IMR-90 (cell line): ENCODE results near the gene TRPV3. TPM values are rescaled to one million over a fixed set of nuclear protein-coding genes. Genes with fewer than 3 reads are reported as not detected.

Experiments used
- ATAC-seq: fragments of 200-7000 bp; cut with Tn5 transposase; 2 replicates; pipeline ENCODE4 v1.9.1; 2020; ENCODE audit warnings: low read depth, mild to moderate bottlenecking, moderate library complexity
- BruUV-seq: library from RNA; stranded (reverse); fragments of 400-500 nt; replicated peaks from 2 replicates; lab custom pipeline; 2021; lab: Mats Ljungman, UMichigan
- CTCF ChIA-PET: fragments of 300-600 bp; formaldehyde crosslinking; extraction: SDS; loops from one replicate; lab custom pipeline; 2021; ENCODE audit warnings: antibody characterized with exemption; lab: Yijun Ruan, JAX
- POLR2A ChIA-PET: fragments of 300-600 bp; sonication (Branson Sonifier 250); formaldehyde crosslinking; loops from one replicate; lab custom pipeline; 2022; ENCODE audit warnings: antibody characterized with exemption; ENCODE audit not compliant: unreplicated experiment; lab: Charles Lee
- DNase-seq: peaks from one replicate; pipeline ENCODE4 v3.0.0; 2013
- H2AFZ ChIP-seq: replicated peaks from 2 replicates; pipeline ENCODE3; 2013; ENCODE audit warnings: low read length, mild to moderate bottlenecking; ENCODE audit not compliant: poor library complexity
- H2AK5ac ChIP-seq: 2 replicates; pipeline ENCODE4 v1.6.1; 2013; ENCODE audit warnings: low read depth, low read length, inconsistent platforms
- H2AK9ac ChIP-seq: replicated peaks from 2 replicates; pipeline ENCODE3; 2013; ENCODE audit warnings: mild to moderate bottlenecking, low read depth, low read length, moderate library complexity; ENCODE audit not compliant: poor library complexity
- H2BK120ac ChIP-seq: 2 replicates; pipeline ENCODE4 v1.6.1; 2013; ENCODE audit warnings: low read depth, low read length, inconsistent platforms
- H2BK15ac ChIP-seq: 3 replicates; pipeline ENCODE4 v1.6.1; 2013; ENCODE audit warnings: low read depth, low read length, inconsistent platforms
- H2BK20ac ChIP-seq: 2 replicates; pipeline ENCODE4 v1.6.1; 2013; ENCODE audit warnings: low read depth, mild to moderate bottlenecking, inconsistent platforms, low read length, moderate library complexity
- H2BK5ac ChIP-seq: 2 replicates; pipeline ENCODE4 v1.6.1; 2013; ENCODE audit warnings: mild to moderate bottlenecking, low read depth, low read length, inconsistent platforms; ENCODE audit not compliant: poor library complexity, severe bottlenecking
- H3K14ac ChIP-seq: replicated peaks from 2 replicates; pipeline ENCODE4 v1.6.1; 2013; ENCODE audit warnings: low read depth, low read length, inconsistent platforms
- H3K18ac ChIP-seq: 2 replicates; pipeline ENCODE4 v1.6.1; 2013; ENCODE audit warnings: low read depth, low read length, control low read depth
- H3K23ac ChIP-seq: 2 replicates; pipeline ENCODE4 v1.6.1; 2013; ENCODE audit warnings: low read depth, low read length, inconsistent platforms
- H3K27ac ChIP-seq: 2 replicates; pipeline ENCODE4 v1.5.1; 2013; ENCODE audit warnings: mild to moderate bottlenecking, control low read depth, low read length; ENCODE audit not compliant: insufficient read depth
- H3K27me3 ChIP-seq: 2 replicates; pipeline ENCODE4 v1.6.1; 2013; ENCODE audit warnings: low read length; ENCODE audit not compliant: control insufficient read depth, insufficient read depth
- H3K36me3 ChIP-seq: 2 replicates; pipeline ENCODE4 v1.6.1; 2013; ENCODE audit warnings: low read length, mixed read lengths; ENCODE audit not compliant: control insufficient read depth, insufficient read depth
- H3K4ac ChIP-seq: 2 replicates; pipeline ENCODE4 v1.6.1; 2013; ENCODE audit warnings: low read depth, low read length, inconsistent platforms
- H3K4me1 ChIP-seq: 2 replicates; pipeline ENCODE4 v1.6.1; 2013; ENCODE audit warnings: low read length, mixed read lengths; ENCODE audit not compliant: control insufficient read depth, insufficient read depth
- H3K4me2 ChIP-seq: 2 replicates; pipeline ENCODE4 v1.6.1; 2013; ENCODE audit warnings: low read depth, mild to moderate bottlenecking, control low read depth, low read length, moderate library complexity
- H3K4me3 ChIP-seq: 2 replicates; pipeline ENCODE4 v1.5.1; 2013; ENCODE audit warnings: low read depth, mild to moderate bottlenecking, control low read depth, low read length, moderate library complexity; ENCODE audit not compliant: insufficient read depth
- H3K56ac ChIP-seq: 2 replicates; pipeline ENCODE4 v1.6.1; 2013; ENCODE audit warnings: low read length, inconsistent platforms; ENCODE audit not compliant: insufficient read depth; ENCODE audit errors: extremely low read depth
- H3K79me1 ChIP-seq, 2 experiments: 2 replicates each; pipeline ENCODE4 v1.6.1; 2013; ENCODE audit warnings: low read length in 2 of 2, inconsistent platforms in 1 of 2, low read depth in 1 of 2
- H3K9ac ChIP-seq: 2 replicates; pipeline ENCODE4 v1.6.1; 2013; ENCODE audit warnings: low read depth, low read length, control low read depth
- H3K9me1 ChIP-seq: 2 replicates; pipeline ENCODE4 v1.6.1; 2013; ENCODE audit warnings: low read length, inconsistent platforms; ENCODE audit not compliant: insufficient read depth
- H3K9me3 ChIP-seq: 2 replicates; pipeline ENCODE4 v1.6.1; 2013; ENCODE audit warnings: low read length; ENCODE audit not compliant: control insufficient read depth, insufficient read depth
- H4K20me1 ChIP-seq: 2 replicates; pipeline ENCODE4 v1.6.1; 2013; ENCODE audit warnings: low read length, inconsistent platforms; ENCODE audit not compliant: insufficient read depth
- H4K5ac ChIP-seq: 2 replicates; pipeline ENCODE4 v1.6.1; 2013; ENCODE audit warnings: mild to moderate bottlenecking, low read depth, low read length, control low read depth
- H4K8ac ChIP-seq, 2 experiments: 2 replicates each; pipeline ENCODE4 v1.6.1; 2013; ENCODE audit warnings: low read depth in 2 of 2, low read length in 2 of 2, control low read depth in 1 of 2, inconsistent platforms in 1 of 2
- H4K91ac ChIP-seq: 2 replicates; pipeline ENCODE4 v1.6.1; 2013; ENCODE audit warnings: low read depth, low read length, inconsistent platforms; ENCODE audit not compliant: insufficient read depth
- NFE2L2 ChIP-seq: fragments of 150-350 bp; IDR thresholded peaks from 2 replicates; pipeline ENCODE4 v1.6.1; 2016; ENCODE audit warnings: low read depth, mild to moderate bottlenecking, low read length
- RAD21 ChIP-seq: IDR thresholded peaks from 2 replicates; pipeline ENCODE4 v1.6.1; 2012; ENCODE audit warnings: low read length, improper control_type of control experiment
- RFX5 ChIP-seq: IDR thresholded peaks from 2 replicates; pipeline ENCODE4 v1.8.0; 2012; ENCODE audit warnings: low read depth, mild to moderate bottlenecking, low read length, moderate library complexity
- WGBS, 2 experiments: methylation state at CpG; one replicate each; pipeline versions ENCODE4 v1.1.5 to v1.1.7; 2013; ENCODE audit warnings: missing lambda C conversion rate in 2 of 2; ENCODE audit not compliant: insufficient read length in 1 of 2; ENCODE audit errors: extremely low coverage in 2 of 2; 5-methylcytosine and 5-hydroxymethylcytosine counted together
- dilution Hi-C: fragments of 300-500 bp; cut with HindIII; formaldehyde crosslinking; loops from one replicate; pipeline ENCODE4 v1.14.3; 2018; ENCODE audit warnings: low sequenced_read_pairs; ENCODE audit not compliant: unreplicated experiment
- in situ Hi-C: fragments of 300-500 bp; cut with MboI; formaldehyde crosslinking; loops from 3 replicates; pipeline ENCODE4 v1.14.3; 2019; ENCODE audit warnings: low sequenced_read_pairs, inconsistent platforms, mixed read lengths
- intact Hi-C: fragments of 100-400 bp; cut with micrococcal nuclease; formaldehyde crosslinking; loops from 2 replicates; pipeline ENCODE4 v1.10.0; 2022
- polyA plus RNA-seq, 3 experiments: library from polyadenylated mRNA; depleted of rRNA; stranded (reverse); fragments of >200 nt; gene quantifications; 2 replicates each; pipeline ENCODE4 v1.2.3, GENCODE V29; 2012; ENCODE audit warnings: low replicate concordance in 1 of 3
- total RNA-seq: library from RNA; depleted of rRNA; stranded (reverse); fragments of >200 nt; gene quantifications from 2 replicates; pipeline ENCODE4 v1.2.3, GENCODE V29; 2012

TRPV3 gene
- total and polyA plus RNA-seq, 2 of the 4 experiments (the other 2 are of a cell fraction) = 0.18 to 0.26 TPM

DNA sequence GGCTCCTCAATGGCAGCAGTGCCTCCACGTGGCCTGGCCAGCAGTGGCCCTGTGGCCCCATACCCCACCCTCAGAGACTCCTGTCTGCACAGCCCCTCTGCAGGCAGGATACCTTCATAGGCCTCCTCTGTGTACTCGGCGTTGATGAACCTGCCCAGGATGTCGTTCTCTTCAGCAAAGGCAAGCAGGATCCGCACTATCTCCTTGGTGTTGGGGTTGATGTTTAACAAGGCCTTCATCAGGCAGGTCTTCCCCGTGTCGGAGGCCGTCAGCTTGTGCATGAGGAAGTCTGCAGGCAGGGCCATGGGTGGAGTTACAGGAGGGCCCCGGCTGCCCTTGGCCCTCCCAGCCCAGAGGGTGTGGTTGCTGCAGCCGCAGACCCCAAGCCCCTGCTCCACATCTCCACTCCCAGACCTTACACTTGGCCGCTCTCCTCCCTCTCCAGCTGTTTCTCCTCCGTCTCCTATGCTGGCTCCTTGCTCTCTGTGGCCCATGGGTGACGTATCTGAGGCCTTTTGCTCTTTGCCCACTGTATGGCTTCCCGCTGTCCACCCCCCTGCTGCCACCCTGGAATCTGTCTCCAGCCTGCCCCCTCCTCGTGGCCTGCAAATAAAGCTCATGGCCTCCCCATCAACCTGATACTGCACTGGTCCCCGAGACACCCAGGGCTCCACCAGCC lies 15.1 kb downstream of the TRPV3 start:
- intact Hi-C loops = no loop called here
- H3K4me1 ChIP-seq = no peaks in the 10 kb centered on the region
- no peak overlapping the region for H3K14ac ChIP-seq
- no peak overlapping the region for H2BK15ac ChIP-seq
- H3K18ac ChIP-seq = no peak overlapping the region
- no peak overlapping the region for H2BK20ac ChIP-seq
- BruUV-seq = no TSS peak
- H4K20me1 ChIP-seq = no peaks in the 10 kb centered on the region
- no peak overlapping the region for H3K9ac ChIP-seq
- H3K4ac ChIP-seq = no peak overlapping the region
- H2BK5ac ChIP-seq = no peak overlapping the region
- no peak overlapping the region for H3K56ac ChIP-seq
- no peak overlapping the region for H4K8ac ChIP-seq
- no peak for TF ChIP-seq NFE2L2
- no peak for TF ChIP-seq RFX5
- TF ChIP-seq RAD21 = no peak
- CTCF ChIA-PET = no interaction called here
- H2BK120ac ChIP-seq = no peak overlapping the region
- no peak overlapping the region for H3K4me3 ChIP-seq
- no peak overlapping the region for H3K4me2 ChIP-seq
- no peak for ATAC-seq
- no peak overlapping the region for H4K5ac ChIP-seq
- no peaks in the 10 kb centered on the region for H3K79me1 ChIP-seq
- H2AK5ac ChIP-seq = no peak overlapping the region
- H2AFZ ChIP-seq = no peak overlapping the region
- H2AK9ac ChIP-seq = no peak overlapping the region
- dilution Hi-C loops = no loop called here
- H3K27me3 ChIP-seq = peaks cover 18% of the 10 kb centered on the region; the same call in 1 of the 2 replicates
- H4K91ac ChIP-seq = no peak overlapping the region
- no peak for DNase-seq
- no peak overlapping the region for H3K23ac ChIP-seq
- in situ Hi-C loops = no loop called here
- H3K9me1 ChIP-seq = no peaks in the 10 kb centered on the region
- 40% methylated on average over 4 of the region's 16 CpGs; no CpG with 5 or more reads in 1 of the 2 experiments for WGBS, 2 experiments
- POLR2A ChIA-PET = no interaction called here
- H3K36me3 ChIP-seq = no peaks in the 10 kb centered on the region
- H3K9me3 ChIP-seq = no peaks in the 10 kb centered on the region
- no peak overlapping the region for H3K27ac ChIP-seq
